Measurements from ENCODE around the gene SEL1L3.
"Not testable (repeated sequence)": the region's sequence is repeated elsewhere in the genome, so short reads cannot be mapped to it uniquely, and the experiment has no call there.

SEL1L3 gene

GRCh38 chr4:25878676-25879075, 15.9 kb upstream of the SEL1L3 start:
- no peaks in the 10 kb centered on the region for H3K27me3 ChIP-seq (ENCODE audit: control insufficient read depth, insufficient read depth, low read length)
- H3K4me3 ChIP-seq (ENCODE audit: low read length) = no peak overlapping the region
- H3K36me3 ChIP-seq (ENCODE audit: insufficient read depth, low read length) = no peaks in the 10 kb centered on the region
- no peaks in the 10 kb centered on the region for H3K4me1 ChIP-seq (ENCODE audit: control insufficient read depth, insufficient read depth, low read length)
- no peak overlapping the region for H3K9ac ChIP-seq (ENCODE audit: low read depth, low read length)
- H3K4me2 ChIP-seq (ENCODE audit: low read length) = no peak overlapping the region
- H3K9me3 ChIP-seq (replicated peaks; ENCODE audit: low read length) = no peaks in the 10 kb centered on the region

- Histone ChIP-seq H3K36me3 (ENCODE audit: insufficient read depth, low read length) (no peaks in the 10 kb centered on the region), H3K4me1 (ENCODE audit: control insufficient read depth, insufficient read depth, low read length) (no peaks in the 10 kb centered on the region), H3K4me2 (ENCODE audit: low read length) (no peak overlapping the region), H3K27me3 (ENCODE audit: control insufficient read depth, insufficient read depth, low read length) (no peaks in the 10 kb centered on the region), H3K4me3 (ENCODE audit: low read length) (no peak overlapping the region), H3K9ac (ENCODE audit: low read depth, low read length) (no peak overlapping the region), H3K9me3 (replicated peaks; ENCODE audit: low read length) (no peaks in the 10 kb centered on the region)
These were observed 12.5 kb upstream of the SEL1L3 start for GRCh38 chr4:25875281-25875745.

GRCh38 chr4:25874655-25875054, 11.9 kb upstream of the SEL1L3 start:
- Histone ChIP-seq H3K9me3 (replicated peaks; ENCODE audit: low read length) (no peaks in the 10 kb centered on the region), H3K4me3 (ENCODE audit: low read length) (no peak overlapping the region), H3K9ac (ENCODE audit: low read depth, low read length) (no peak overlapping the region), H3K4me2 (ENCODE audit: low read length) (no peak overlapping the region), H3K4me1 (ENCODE audit: control insufficient read depth, insufficient read depth, low read length) (no peaks in the 10 kb centered on the region), H3K36me3 (ENCODE audit: insufficient read depth, low read length) (no peaks in the 10 kb centered on the region), H3K27me3 (ENCODE audit: control insufficient read depth, insufficient read depth, low read length) (no peaks in the 10 kb centered on the region)

GRCh38 chr4:25873632-25874129, 10.9 kb upstream of the SEL1L3 start:
- H3K4me1 ChIP-seq (ENCODE audit: control insufficient read depth, insufficient read depth, low read length) = no peaks in the 10 kb centered on the region
- no peaks in the 10 kb centered on the region for H3K9me3 ChIP-seq (replicated peaks; ENCODE audit: low read length)

GRCh38 chr4:25872851-25873631, 10.3 kb upstream of the SEL1L3 start:
- no peak overlapping the region for H3K9ac ChIP-seq (ENCODE audit: low read depth, low read length)
- H3K9me3 ChIP-seq (replicated peaks; ENCODE audit: low read length) = no peaks in the 10 kb centered on the region
- no peaks in the 10 kb centered on the region for H3K36me3 ChIP-seq (ENCODE audit: insufficient read depth, low read length)
- H3K4me1 ChIP-seq (ENCODE audit: control insufficient read depth, insufficient read depth, low read length) = no peaks in the 10 kb centered on the region
- H3K4me2 ChIP-seq (ENCODE audit: low read length) = no peak overlapping the region
- H3K27me3 ChIP-seq (ENCODE audit: control insufficient read depth, insufficient read depth, low read length) = no peaks in the 10 kb centered on the region
- H3K4me3 ChIP-seq (ENCODE audit: low read length) = no peak overlapping the region

More at GRCh38 chr4:25873632-25874129, 10.9 kb upstream of the SEL1L3 start:
- Histone ChIP-seq H3K36me3 (ENCODE audit: insufficient read depth, low read length) (no peaks in the 10 kb centered on the region), H3K9ac (ENCODE audit: low read depth, low read length) (no peak overlapping the region), H3K4me2 (ENCODE audit: low read length) (no peak overlapping the region), H3K27me3 (ENCODE audit: control insufficient read depth, insufficient read depth, low read length) (no peaks in the 10 kb centered on the region), H3K4me3 (ENCODE audit: low read length) (no peak overlapping the region)

- H3K4me1 ChIP-seq (ENCODE audit: control insufficient read depth, insufficient read depth, low read length) = no peaks in the 10 kb centered on the region
- H3K4me3 ChIP-seq (ENCODE audit: low read length) = no peak overlapping the region
- H3K36me3 ChIP-seq (ENCODE audit: insufficient read depth, low read length) = no peaks in the 10 kb centered on the region
- H3K4me2 ChIP-seq (ENCODE audit: low read length) = no peak overlapping the region
- H3K9me3 ChIP-seq (replicated peaks; ENCODE audit: low read length) = no peaks in the 10 kb centered on the region
- no peaks in the 10 kb centered on the region for H3K27me3 ChIP-seq (ENCODE audit: control insufficient read depth, insufficient read depth, low read length)
- no peak overlapping the region for H3K9ac ChIP-seq (ENCODE audit: low read depth, low read length)
These were observed 7.3 kb upstream of the SEL1L3 start for GRCh38 chr4:25870081-25870480.

GRCh38 chr4:25867781-25868294, 5.0 kb upstream of the SEL1L3 start:
- no peak overlapping the region for H3K9ac ChIP-seq (ENCODE audit: low read depth, low read length)
- no peaks in the 10 kb centered on the region for H3K4me1 ChIP-seq (ENCODE audit: control insufficient read depth, insufficient read depth, low read length)
- H3K4me3 ChIP-seq (ENCODE audit: low read length) = no peak overlapping the region
- no peaks in the 10 kb centered on the region for H3K9me3 ChIP-seq (replicated peaks; ENCODE audit: low read length)
- H3K27me3 ChIP-seq (ENCODE audit: control insufficient read depth, insufficient read depth, low read length) = no peaks in the 10 kb centered on the region
- no peaks in the 10 kb centered on the region for H3K36me3 ChIP-seq (ENCODE audit: insufficient read depth, low read length)
- no peak overlapping the region for H3K4me2 ChIP-seq (ENCODE audit: low read length)

GRCh38 chr4:25866401-25866800, 3.6 kb upstream of the SEL1L3 start:
- not testable (repeated sequence) for H3K4me3 ChIP-seq (ENCODE audit: low read length); H3K4me1 ChIP-seq (ENCODE audit: control insufficient read depth, insufficient read depth, low read length); H3K27me3 ChIP-seq (ENCODE audit: control insufficient read depth, insufficient read depth, low read length); H3K4me2 ChIP-seq (ENCODE audit: low read length); H3K36me3 ChIP-seq (ENCODE audit: insufficient read depth, low read length); H3K9ac ChIP-seq (ENCODE audit: low read depth, low read length); H3K9me3 ChIP-seq (replicated peaks; ENCODE audit: low read length)

- no peak overlapping the region for H3K4me3 ChIP-seq (ENCODE audit: low read length)
- no peaks in the 10 kb centered on the region for H3K9me3 ChIP-seq (replicated peaks; ENCODE audit: low read length)
- H3K36me3 ChIP-seq (ENCODE audit: insufficient read depth, low read length) = no peaks in the 10 kb centered on the region
- no peak overlapping the region for H3K9ac ChIP-seq (ENCODE audit: low read depth, low read length)
- H3K27me3 ChIP-seq (ENCODE audit: control insufficient read depth, insufficient read depth, low read length) = no peaks in the 10 kb centered on the region
- H3K4me2 ChIP-seq (ENCODE audit: low read length) = no peak overlapping the region
- peaks cover 14% of the 10 kb centered on the region for H3K4me1 ChIP-seq (ENCODE audit: control insufficient read depth, insufficient read depth, low read length)
These were observed 2.8 kb upstream of the SEL1L3 start for GRCh38 chr4:25865586-25865985.

GRCh38 chr4:25863831-25864418, 1.1 kb upstream of the SEL1L3 start:
- no peak overlapping the region for H3K9ac ChIP-seq (ENCODE audit: low read depth, low read length)
- no peak overlapping the region for H3K4me3 ChIP-seq (ENCODE audit: low read length)

GRCh38 chr4:25863347-25863784, 578 bp upstream of the SEL1L3 start:
- Histone ChIP-seq H3K9ac (ENCODE audit: low read depth, low read length) (no peak overlapping the region), H3K4me3 (ENCODE audit: low read length) (peak overlapping the region; percentile 65), H3K4me1 (ENCODE audit: control insufficient read depth, insufficient read depth, low read length) (peaks cover 16% of the 10 kb centered on the region)

More at GRCh38 chr4:25863831-25864418, 1.1 kb upstream of the SEL1L3 start:
- Histone ChIP-seq H3K9me3 (replicated peaks; ENCODE audit: low read length) (no peaks in the 10 kb centered on the region), H3K36me3 (ENCODE audit: insufficient read depth, low read length) (no peaks in the 10 kb centered on the region), H3K4me1 (ENCODE audit: control insufficient read depth, insufficient read depth, low read length) (peaks cover 16% of the 10 kb centered on the region), H3K4me2 (ENCODE audit: low read length) (no peak overlapping the region), H3K27me3 (ENCODE audit: control insufficient read depth, insufficient read depth, low read length) (no peaks in the 10 kb centered on the region)

More at GRCh38 chr4:25863347-25863784, 578 bp upstream of the SEL1L3 start:
- Histone ChIP-seq H3K27me3 (ENCODE audit: control insufficient read depth, insufficient read depth, low read length) (no peaks in the 10 kb centered on the region), H3K4me2 (ENCODE audit: low read length) (peak overlapping the region; percentile 73), H3K36me3 (ENCODE audit: insufficient read depth, low read length) (no peaks in the 10 kb centered on the region), H3K9me3 (replicated peaks; ENCODE audit: low read length) (no peaks in the 10 kb centered on the region)
